ENCODE data around the gene CSMD2.

The CSMD2 gene

GRCh38 chr1:33465316-33465715 is 699.7 kb downstream of the CSMD2 start:
- DNase-seq: no peak

- DNase-seq: no peak
Observed at GRCh38 chr1:33464552-33464951, 700.5 kb downstream of the CSMD2 start.

Data from activated effector memory CD4-positive, alpha-beta T cell treated with anti-CD3 and anti-CD28 coated beads, Interleukin-2, amount 50 U/mL, for 16 hours (primary cell).